GM18868 (cell line): Measurements from ENCODE around the gene WFIKKN2.
"Not testable (repeated sequence)": the region's sequence is repeated elsewhere in the genome, so short reads cannot be mapped to it uniquely, and the experiment has no call there.

ENCODE experiments used
- ATAC-seq: cut with Tn5 transposase; IDR thresholded peaks from one replicate; pipeline ENCODE4 v1.9.1; 2021; ENCODE audit warnings: mild to moderate bottlenecking, moderate library complexity; ENCODE audit not compliant: unreplicated experiment

WFIKKN2 gene

GRCh38 chr17:50871364-50871763 is 36.0 kb downstream of the WFIKKN2 start:
- ATAC-seq, result no peak

- no peak for ATAC-seq
Observed at GRCh38 chr17:50871898-50872297, 36.5 kb downstream of the WFIKKN2 start.

- no peak for ATAC-seq
Observed at GRCh38 chr17:50872710-50873424, 37.5 kb downstream of the WFIKKN2 start.

GRCh38 chr17:50875074-50875473 is 39.7 kb downstream of the WFIKKN2 start:
- no peak for ATAC-seq

- ATAC-seq, result not testable (repeated sequence)
Observed at GRCh38 chr17:50877042-50877441, 41.7 kb downstream of the WFIKKN2 start.

GRCh38 chr17:50877838-50878237 is 42.5 kb downstream of the WFIKKN2 start:
- no peak for ATAC-seq

- ATAC-seq, result no peak
Observed at GRCh38 chr17:50879086-50879485, 43.7 kb downstream of the WFIKKN2 start.

- ATAC-seq, result no peak
Observed at GRCh38 chr17:50881182-50881581, 45.8 kb downstream of the WFIKKN2 start.

- ATAC-seq, result no peak
Observed at GRCh38 chr17:50882851-50883250, 47.5 kb downstream of the WFIKKN2 start.

- peak; percentile 70 for ATAC-seq
Observed at GRCh38 chr17:50883850-50884438, 48.6 kb downstream of the WFIKKN2 start.

- ATAC-seq, result no peak
Observed at GRCh38 chr17:50884439-50885311, 49.3 kb downstream of the WFIKKN2 start.

- ATAC-seq, result no peak
Observed at GRCh38 chr17:50887705-50888245, 52.4 kb downstream of the WFIKKN2 start.

- ATAC-seq, result no peak
Observed at GRCh38 chr17:50889528-50890118, 54.2 kb downstream of the WFIKKN2 start.

- no peak for ATAC-seq
Observed at GRCh38 chr17:50890675-50891516, 55.5 kb downstream of the WFIKKN2 start.

- ATAC-seq, result no peak
Observed at GRCh38 chr17:50891577-50891989, 56.2 kb downstream of the WFIKKN2 start.
